ENCODE data around the gene USP12. TPM values are rescaled to one million over a fixed set of nuclear protein-coding genes. Genes with fewer than 3 reads are reported as not detected.
"Not testable (repeated sequence)": the region's sequence is repeated elsewhere in the genome, so short reads cannot be mapped to it uniquely, and the experiment has no call there.

The USP12 gene
- total RNA-seq, 4 donors from 2014 or later = 26.4 to 50.7 (median 31.7) TPM

- Histone ChIP-seq H3K4me3 (no peak overlapping the region), H3K27me3 (peaks cover 3% of the 10 kb centered on the region), H3K4me1 (peaks cover 3% of the 10 kb centered on the region), H3K27ac (no peak overlapping the region), H3K9me3 (no peaks in the 10 kb centered on the region), H3K36me3 (no peaks in the 10 kb centered on the region)
- DNase-seq (ENCODE audit: low spot score in 2 of 2) = no peak
- WGBS = 100% methylated on average over 1 of the region's 1 CpG
- no peak for TF ChIP-seq EP300 (IDR thresholded peaks at IDR 0.05)
- TF ChIP-seq POLR2AphosphoS5 (IDR thresholded peaks at IDR 0.05) = no peak
- TF ChIP-seq POLR2A (IDR thresholded peaks at IDR 0.05) = no peak
- no peak for TF ChIP-seq CTCF (IDR thresholded peaks at IDR 0.05)
These were observed 21.4 kb upstream of the USP12 start for GRCh38 chr13:27192973-27193372.

GRCh38 chr13:27192367-27192766, 20.8 kb upstream of the USP12 start:
- WGBS = 67% methylated on average over 1 of the region's 1 CpG
- not testable (repeated sequence) for H3K36me3 ChIP-seq; H3K27me3 ChIP-seq; H3K9me3 ChIP-seq; H3K4me3 ChIP-seq; H3K27ac ChIP-seq; H3K4me1 ChIP-seq; DNase-seq (ENCODE audit: low spot score in 2 of 2)

- H3K9me3 ChIP-seq = no peaks in the 10 kb centered on the region
- H3K27ac ChIP-seq = no peak overlapping the region
- H3K4me1 ChIP-seq = no peaks in the 10 kb centered on the region
- no peak overlapping the region for H3K4me3 ChIP-seq
- TF ChIP-seq CTCF (IDR thresholded peaks at IDR 0.05) (no peak), POLR2A (IDR thresholded peaks at IDR 0.05) (no peak), POLR2AphosphoS5 (IDR thresholded peaks at IDR 0.05) (no peak), EP300 (IDR thresholded peaks at IDR 0.05) (no peak)
- no peaks in the 10 kb centered on the region for H3K36me3 ChIP-seq
- H3K27me3 ChIP-seq = no peaks in the 10 kb centered on the region
- no peak for DNase-seq (ENCODE audit: low spot score in 2 of 2)
These were observed 17.6 kb upstream of the USP12 start for GRCh38 chr13:27189192-27189591.

GRCh38 chr13:27188239-27188638, 16.6 kb upstream of the USP12 start:
- H3K9me3 ChIP-seq = no peaks in the 10 kb centered on the region
- DNase-seq (ENCODE audit: low spot score in 2 of 2) = no peak
- H3K27ac ChIP-seq = no peak overlapping the region
- 67% methylated on average over 4 of the region's 4 CpGs for WGBS
- peaks cover 4% of the 10 kb centered on the region for H3K4me1 ChIP-seq
- TF ChIP-seq EP300 (IDR thresholded peaks at IDR 0.05) (no peak), POLR2AphosphoS5 (IDR thresholded peaks at IDR 0.05) (no peak), POLR2A (IDR thresholded peaks at IDR 0.05) (no peak), CTCF (IDR thresholded peaks at IDR 0.05) (no peak)
- no peak overlapping the region for H3K4me3 ChIP-seq
- no peaks in the 10 kb centered on the region for H3K27me3 ChIP-seq
- no peaks in the 10 kb centered on the region for H3K36me3 ChIP-seq

- H3K4me3 ChIP-seq = no peak overlapping the region
- DNase-seq (ENCODE audit: low spot score in 2 of 2) = no peak
- TF ChIP-seq EP300 (IDR thresholded peaks at IDR 0.05) (no peak), POLR2A (IDR thresholded peaks at IDR 0.05) (no peak), POLR2AphosphoS5 (IDR thresholded peaks at IDR 0.05) (no peak), CTCF (IDR thresholded peaks at IDR 0.05) (no peak)
- H3K4me1 ChIP-seq = peaks cover 6% of the 10 kb centered on the region
- 31% methylated on average over 5 of the region's 5 CpGs for WGBS
- no peaks in the 10 kb centered on the region for H3K36me3 ChIP-seq
- no peaks in the 10 kb centered on the region for H3K27me3 ChIP-seq
- H3K9me3 ChIP-seq = no peaks in the 10 kb centered on the region
- H3K27ac ChIP-seq = no peak overlapping the region
These were observed 14.7 kb upstream of the USP12 start for GRCh38 chr13:27186295-27186694.

GRCh38 chr13:27183561-27184147, 12.0 kb upstream of the USP12 start:
- no peaks in the 10 kb centered on the region for H3K36me3 ChIP-seq
- H3K27me3 ChIP-seq = no peaks in the 10 kb centered on the region
- no peak for TF ChIP-seq CTCF (IDR thresholded peaks at IDR 0.05)
- no peak for TF ChIP-seq POLR2A (IDR thresholded peaks at IDR 0.05)
- TF ChIP-seq EP300 (IDR thresholded peaks at IDR 0.05) = no peak
- no peak for TF ChIP-seq POLR2AphosphoS5 (IDR thresholded peaks at IDR 0.05)
- WGBS = 80% methylated on average over 9 of the region's 9 CpGs
- DNase-seq (ENCODE audit: low spot score in 2 of 2) = no peak
- no peaks in the 10 kb centered on the region for H3K9me3 ChIP-seq
- H3K4me3 ChIP-seq = no peak overlapping the region
- peaks cover 6% of the 10 kb centered on the region for H3K4me1 ChIP-seq
- H3K27ac ChIP-seq = no peak overlapping the region

Measured in suprapubic skin (tissue), 4 donors.